DMS 273 treated with DMSO at 0.1 percent for 48 hours (cell line): ENCODE results near the gene GALNT2.

Experiments
- DNase-seq: peaks from one replicate; lab custom pipeline; 2025; lab: John Stamatoyannopoulos, UW

Gene GALNT2

DNA sequence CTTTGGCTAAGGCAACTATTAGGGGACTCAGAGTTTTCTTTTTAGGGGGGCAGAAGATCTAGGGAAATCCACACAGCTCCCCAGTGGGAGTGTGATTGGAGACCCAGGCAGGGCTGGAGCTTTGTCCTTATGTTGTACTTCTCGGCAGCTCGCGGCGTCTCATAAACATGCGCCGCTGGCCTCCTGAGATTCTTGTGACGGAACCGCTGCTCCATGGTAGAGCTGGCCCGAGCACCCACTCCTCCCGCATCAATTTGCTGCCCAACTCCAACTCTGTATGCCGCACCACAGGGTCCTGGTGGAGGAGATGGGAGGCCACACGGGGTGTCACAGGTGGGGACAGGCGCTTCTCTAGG lies 143.9 kb downstream of the GALNT2 start:
- DNase-seq: no peak

DNA sequence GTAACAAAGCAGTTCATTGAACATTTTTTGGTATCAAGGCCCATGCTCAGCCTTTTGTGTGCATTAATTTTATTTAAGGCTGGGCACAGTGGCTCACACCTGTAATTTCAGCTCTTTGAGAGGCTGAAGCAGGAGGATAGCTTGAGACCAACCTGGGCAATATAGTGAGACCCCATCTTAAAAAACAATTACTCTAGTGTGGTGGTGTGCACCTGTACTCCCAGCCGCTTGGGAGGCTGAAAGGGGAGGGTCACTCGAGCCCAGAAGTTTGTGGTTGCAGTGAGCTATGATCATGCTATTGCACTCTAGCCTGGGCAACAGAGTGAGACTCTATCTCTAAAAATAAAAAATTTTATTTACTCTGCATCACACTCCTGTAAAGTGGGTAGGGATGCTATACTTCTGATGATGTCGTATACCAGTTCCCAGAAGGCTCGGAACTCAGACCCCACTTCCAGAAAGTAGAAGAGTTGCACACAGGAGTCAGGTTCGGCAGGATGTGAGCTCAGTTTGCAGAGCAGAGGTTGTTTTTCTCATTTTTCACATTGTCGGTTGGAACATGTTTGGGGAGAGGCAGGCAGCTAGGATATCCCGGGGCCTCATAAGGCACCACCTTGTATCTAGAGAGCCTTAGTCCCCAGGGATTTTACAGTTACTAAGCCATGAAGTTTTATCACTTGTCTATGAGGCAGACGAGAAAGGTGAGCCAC lies 144.6 kb downstream of the GALNT2 start:
- no peak for DNase-seq

DNA sequence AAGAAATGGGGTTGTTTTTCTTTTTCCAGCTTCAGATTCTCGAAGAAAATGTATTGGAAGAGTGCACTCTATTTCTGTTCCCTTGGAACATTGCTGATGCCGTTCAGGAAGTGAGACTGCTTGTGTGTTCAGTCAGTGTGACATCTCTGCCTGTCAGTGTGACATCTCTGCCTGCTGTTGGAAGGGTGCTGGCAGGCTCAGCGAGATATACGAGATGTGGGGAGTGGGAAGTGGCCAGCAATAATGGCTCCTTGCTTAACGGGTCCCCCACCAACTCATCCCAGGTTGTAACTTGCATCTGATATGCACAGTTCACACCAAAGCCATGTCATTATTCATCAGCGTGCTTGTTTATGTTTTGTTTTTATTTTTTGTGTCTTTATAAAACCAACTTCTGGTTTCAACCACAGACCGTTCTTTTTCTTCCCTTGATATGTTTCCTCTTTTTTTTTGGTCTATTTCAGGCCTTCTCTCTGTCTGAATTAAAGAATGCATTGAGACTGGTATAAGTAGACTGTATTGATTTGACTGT lies 145.4 kb downstream of the GALNT2 start:
- DNase-seq: no peak

DNA sequence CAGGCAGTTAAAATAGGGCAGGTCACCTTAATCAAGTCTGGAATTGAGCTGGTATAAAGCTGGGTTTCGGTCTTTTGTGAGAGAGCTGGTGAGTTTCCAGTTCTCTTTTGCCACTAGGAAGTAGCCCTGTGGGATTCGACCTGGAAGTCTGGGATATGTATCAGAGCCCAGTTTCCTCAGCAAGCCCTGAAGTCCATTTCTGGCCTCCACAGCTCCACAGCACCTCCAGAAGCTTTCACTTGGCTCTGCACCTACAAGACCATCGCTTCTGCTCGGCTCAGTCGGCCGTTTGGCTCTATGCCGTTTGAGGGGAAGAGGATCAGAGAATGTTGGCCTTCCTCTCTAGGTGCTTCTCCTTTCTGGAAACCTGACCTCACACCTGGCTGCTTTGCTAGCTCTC lies 148.0 kb downstream of the GALNT2 start:
- no peak for DNase-seq

DNA sequence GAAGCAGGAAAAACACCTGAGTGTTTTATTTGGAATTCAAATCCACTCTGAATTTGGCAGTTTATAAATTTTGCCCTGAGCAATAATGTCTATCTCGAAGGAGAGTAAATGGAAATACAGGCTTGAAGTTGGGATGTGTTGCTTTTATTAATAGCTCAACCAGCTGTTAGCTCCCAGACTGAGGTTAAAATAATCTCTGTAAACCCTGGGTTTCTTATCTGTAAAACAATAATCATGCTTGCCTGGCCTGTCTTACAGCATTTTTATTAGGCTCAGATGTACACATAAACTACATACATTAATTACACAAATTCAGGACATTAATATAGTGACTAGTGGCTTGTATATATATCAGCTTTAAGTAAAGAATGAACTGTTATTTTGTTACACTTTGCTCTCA lies 148.5 kb downstream of the GALNT2 start:
- no peak for DNase-seq

DNA sequence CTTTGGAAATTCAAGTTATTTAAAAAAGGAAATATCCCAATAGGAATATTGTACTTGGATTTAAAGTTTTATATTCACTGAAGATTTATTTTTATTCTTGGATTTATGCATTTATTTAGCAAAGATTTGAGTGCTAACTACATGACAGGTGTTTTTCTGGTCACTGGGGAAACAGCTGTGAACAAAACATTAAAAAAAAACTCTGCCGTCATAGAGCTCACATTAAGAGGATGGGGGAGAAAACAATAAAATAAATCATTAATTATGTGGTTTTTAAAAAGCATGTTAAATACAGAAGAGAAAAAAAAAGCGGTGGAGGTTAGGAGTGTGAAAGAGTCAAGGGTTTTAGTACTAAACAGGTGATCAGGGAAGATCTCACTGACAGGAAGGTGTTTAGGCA lies 149.9 kb downstream of the GALNT2 start:
- DNase-seq: no peak

DNA sequence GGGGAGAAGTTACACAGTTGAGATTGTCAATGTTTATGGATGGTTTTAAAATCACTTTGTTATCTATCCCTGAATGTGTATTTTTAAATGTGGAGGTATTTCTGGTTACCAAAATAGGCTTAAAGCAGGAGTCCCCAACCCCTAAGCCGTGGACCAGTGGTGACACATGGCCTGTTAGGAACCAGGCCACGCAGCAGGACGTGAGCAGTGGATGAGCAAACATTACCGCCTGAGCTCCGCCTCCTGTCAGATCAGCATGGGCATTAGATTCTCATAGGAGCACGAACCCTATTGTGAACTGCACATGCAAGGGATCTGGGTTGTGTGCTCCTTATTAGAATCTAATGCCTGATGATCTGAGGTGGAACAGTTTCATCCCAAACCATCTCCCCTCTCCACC lies 151.6 kb downstream of the GALNT2 start:
- no peak for DNase-seq

DNA sequence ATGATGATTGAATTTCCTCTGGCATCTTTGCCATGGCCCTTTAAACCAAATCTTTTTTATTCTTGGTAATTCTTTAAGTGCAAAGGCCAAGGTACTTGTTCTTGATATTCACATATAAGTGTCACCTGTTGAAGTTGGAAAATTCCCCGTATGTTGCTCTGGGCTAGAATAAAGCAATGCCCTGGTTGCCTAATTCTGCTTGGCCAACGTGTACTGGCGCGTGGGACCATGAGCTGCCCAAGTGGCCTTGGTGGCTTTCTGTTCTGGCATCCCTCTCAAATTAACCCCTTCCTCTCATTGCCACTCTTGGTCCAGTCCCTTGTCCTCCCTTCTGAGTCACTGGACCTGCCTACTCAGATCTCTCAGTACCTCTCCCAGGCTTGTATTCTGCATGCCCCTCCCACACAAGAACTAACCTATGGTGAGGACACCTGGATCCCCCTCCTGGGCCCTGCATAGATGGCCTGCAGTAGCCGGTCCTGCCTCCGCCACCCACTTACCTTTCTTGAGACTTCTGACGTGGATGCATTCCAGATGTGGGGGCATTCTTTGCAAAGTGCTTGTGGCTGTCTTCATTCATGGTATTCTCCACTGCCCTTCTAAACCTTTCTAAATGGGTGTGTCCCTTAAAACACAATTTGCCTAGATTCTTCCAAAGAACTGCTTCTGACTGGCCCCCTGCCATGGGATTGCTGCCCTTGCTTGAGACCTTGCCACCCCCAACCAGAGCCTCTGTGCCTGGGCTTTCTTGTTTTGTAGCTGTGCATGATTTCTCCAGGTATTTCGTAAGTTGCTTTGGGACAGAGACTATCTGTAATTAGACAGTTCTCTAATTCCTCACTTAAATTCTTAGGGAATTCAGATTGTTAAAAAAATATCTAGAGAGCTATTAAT lies 152.4 kb downstream of the GALNT2 start:
- no peak for DNase-seq

DNA sequence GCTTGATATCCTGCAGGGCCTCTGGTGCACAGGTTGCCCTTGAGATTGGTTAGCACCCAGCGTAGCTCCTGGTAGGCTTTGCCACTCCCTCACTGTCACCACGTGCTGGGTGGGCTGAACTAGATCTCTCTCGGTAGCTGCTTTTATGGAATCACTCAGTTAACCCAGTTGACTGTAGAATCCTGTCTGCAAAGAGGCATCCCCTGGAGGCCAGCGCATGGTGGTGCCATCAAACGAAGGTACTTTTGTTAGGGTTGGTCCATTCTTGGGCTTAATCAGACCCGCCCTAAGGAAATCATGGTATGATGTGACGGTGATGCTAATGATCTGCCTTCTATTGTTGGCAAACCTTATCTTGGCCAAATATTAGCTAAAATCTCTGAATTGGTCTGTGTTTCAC lies 153.4 kb downstream of the GALNT2 start:
- no peak for DNase-seq

DNA sequence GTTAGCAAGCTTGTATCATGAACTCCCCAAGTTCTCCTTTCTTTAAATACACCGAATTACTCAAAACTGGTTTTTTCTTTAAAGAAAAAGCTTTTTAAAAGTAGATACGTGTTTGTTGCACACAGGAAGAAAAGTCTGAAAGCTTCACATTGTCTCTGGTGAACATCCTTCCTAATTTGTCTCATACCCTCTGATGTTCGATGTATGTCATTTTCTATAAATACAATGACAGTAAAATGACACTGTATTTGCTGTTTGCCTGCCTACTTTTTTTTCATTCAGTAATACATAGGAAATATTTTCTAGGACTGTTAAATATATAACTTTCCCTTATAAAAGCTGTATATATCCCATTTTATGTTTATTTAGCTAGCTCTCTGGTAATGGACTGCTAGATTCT lies 153.9 kb downstream of the GALNT2 start:
- no peak for DNase-seq

DNA sequence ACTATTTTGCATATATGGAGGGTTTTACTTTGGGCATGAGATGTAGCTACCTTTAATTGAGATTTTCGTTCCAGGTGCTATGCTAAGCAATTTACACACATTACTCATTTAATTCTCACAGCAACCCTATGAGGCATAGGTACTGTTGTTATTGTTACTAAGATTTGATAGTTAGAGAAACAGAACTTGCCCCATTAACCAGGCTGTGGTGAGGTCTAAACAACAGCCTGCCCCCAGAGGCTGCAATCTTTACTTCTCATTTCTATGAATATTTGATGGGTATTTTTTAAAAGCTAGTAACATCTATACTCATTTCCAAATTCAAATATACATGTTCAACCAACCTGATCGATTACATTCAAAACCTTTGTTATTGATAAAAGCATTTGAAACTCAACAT lies 155.6 kb downstream of the GALNT2 start:
- no peak for DNase-seq

DNA sequence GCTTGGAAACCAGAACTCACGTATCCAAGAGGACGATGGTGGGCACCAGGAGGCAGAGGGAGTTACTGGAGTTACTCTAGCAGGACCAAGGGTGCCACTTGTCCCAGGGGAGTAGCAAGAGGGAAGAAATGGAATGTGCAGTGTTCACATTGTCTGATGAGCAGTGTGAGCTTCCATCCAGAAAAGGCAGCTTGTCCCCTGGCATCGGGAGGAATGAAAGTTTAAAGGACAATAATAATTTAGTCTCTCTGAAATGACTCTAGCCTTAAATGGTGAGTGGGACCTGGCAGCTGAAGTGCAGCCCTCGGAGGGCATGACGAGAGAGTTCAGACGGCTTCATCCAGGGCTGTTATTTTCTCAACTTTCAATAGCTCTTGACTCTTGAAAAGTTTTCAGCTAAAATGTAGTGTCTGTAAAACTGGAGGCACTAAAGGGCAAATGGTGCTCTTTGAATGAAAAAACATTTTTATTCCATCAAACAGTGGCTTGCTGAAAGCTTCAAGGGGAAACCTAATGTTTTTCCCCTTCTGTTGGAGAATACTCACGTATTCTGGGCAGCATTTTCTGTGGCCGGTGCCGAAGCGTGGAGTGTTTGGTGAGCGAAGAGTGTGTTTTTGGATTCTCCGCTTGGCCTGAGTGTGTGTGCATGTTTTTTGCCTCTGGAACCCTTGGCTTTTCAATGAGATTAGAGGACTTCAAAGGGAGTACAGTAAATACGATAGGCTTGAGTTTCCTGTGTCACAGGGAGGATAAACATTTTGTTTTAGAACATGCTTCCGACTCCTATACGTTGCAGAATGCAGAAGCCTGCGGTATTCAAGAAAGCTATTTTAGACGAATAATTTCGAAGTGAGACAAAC lies 157.3 kb downstream of the GALNT2 start:
- DNase-seq: no peak

DNA sequence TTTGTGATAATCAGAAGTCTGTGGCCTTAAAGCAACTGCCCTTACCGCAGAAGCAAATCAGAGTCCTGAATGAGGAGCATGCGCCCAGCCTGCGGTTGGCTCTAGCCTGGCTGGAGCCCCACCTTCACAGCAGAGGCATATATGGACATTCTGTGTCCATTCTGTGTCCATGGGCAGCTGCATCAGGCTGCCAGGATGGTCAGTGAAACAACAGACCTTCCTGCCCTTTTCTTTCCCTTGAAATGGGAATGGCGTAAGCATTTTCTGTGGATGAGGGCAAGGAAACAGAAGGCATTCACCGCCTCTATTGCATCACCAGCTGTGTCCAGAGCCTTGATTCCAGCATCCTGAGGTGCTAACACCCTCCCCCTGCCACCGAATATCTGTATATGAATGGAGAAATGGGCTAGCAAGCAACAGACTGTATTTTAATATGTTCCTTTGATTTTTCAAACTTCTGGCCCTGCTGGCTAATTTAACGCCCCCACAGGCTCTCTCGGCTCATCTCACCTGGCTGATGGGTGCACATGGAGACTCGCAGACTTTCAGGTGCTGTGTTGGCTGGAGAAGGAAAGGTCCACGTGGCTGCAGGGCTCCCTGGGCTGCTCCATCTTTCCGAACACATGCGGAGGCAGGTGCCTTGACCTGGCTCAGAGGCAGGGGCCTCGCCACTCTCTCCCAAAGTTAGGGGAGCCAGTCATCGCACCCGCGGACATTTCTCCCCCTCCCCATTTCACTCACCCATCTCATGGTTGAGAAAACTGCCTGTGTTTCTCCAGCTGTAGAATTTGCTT lies 159.2 kb downstream of the GALNT2 start:
- DNase-seq: no peak

DNA sequence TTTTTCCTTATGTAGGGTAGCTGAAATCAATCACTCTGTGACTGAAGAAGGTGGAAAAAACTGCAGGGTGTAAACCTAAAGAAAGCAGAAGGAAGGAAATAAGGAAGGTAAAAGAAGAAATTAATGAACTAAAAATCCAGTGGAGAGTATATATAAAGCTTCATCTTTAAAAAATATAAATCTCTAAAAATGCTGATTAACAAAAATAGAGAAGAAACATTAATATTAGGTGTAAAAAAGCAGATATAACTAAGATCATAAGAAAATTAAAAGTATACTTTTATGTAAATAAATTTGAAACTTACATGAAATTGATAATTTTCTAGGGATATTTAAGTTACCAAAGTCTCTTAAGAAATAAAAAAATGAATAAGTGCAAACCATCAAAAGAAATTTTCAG lies 159.8 kb downstream of the GALNT2 start:
- no peak for DNase-seq

DNA sequence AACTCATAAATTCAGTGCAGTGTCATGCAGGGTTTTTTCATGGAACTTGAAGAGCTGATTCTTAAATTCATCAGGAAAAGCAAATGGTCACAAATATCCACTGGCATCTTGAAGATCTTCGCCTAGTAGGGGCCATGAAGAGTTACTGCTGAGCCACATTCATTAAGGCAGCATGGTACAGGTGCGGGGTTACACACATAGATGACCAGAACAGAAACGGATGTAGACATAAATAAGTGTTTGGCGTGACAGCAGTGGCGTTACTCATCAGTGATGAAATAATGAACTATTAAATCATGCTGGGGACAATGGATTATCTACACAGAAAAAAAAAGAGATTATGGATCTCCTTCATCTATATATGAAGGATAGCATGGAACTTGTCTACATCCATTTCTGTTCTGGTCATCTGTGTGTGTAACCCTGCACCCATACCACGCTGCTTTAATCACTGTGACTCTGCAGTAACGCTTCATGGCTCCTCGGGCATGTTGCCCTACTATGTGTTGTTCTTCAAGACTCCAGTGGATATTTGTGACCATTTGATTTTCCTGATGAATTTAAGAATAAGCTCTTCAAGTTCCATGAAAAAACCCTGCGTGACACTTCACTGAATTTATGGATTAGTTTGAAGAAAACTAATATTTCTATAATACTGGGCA lies 161.3 kb downstream of the GALNT2 start:
- no peak for DNase-seq

DNA sequence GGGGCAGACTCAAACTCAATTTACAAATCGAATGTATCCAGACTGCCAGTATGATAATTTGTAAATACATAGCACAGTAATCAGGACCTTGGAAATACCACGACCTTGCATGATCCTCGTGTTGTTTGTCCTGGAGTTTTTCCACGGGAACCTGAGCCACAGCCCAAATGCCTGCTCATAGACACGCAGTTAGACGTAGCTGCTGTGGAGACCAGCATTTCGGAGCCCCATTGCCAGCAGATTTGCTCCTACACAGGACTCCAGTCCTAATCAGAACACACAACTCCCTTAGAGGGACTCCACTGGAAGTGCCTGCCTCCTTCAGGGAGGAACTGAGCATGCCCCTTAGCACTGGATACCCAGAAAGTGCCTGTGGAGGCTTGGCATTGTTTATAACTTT lies 163.2 kb downstream of the GALNT2 start:
- DNase-seq: no peak

DNA sequence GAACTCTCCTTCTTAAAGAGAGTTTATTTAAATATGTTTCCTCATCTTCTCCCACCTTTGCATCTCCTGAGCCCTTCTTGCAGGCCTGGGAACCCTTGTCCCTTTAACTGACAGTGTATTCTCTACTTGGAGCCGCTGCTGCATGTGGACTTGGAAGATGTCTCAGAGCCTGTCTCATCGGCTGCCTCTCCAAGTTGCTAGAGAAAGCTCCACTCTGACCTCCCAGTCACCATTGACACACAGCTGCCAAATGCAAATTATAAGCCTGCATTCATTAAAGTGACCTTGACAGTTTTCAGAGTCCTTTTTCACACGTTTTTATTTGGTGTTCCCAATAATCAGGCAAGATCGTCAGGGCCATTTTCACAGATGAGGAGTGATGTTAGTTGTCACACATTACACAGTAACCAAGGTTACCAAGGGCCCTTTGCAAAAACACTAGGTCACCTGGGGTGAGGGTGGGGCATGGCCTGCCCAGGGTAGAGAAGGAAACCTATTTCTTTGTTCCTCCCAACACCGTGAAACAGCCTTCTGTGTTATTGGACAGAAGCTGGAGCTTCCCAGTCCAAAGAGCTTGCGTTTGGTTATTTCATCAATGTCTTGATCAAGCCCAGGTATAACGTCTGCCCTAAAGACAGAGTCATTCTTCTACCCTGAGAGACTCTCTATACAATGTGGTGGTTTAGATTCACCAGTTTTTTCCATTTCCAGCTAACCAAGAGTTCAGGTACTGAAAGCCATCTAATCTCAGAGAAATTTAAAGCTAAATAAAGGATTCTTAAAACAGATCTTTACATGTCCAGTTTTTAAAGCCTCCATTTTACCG lies 164.1 kb downstream of the GALNT2 start:
- no peak for DNase-seq

DNA sequence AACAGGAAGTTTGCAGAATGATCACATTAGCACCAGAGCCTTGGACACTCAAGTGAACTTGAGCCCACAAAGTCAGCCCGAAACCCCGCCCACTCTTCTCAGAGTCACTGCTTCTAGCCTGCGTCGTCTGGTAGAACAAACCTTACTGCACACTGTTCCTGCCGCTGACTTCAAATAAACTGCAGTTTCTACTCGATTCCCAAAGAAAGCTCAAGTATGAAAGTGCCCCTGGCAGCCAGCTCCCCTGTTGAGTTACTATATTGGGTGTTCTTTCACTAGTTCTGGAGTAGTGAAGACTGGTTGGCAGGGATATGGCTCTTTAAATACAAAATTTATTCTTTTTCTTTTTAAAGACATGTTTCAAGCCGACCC lies 164.7 kb downstream of the GALNT2 start:
- no peak for DNase-seq

DNA sequence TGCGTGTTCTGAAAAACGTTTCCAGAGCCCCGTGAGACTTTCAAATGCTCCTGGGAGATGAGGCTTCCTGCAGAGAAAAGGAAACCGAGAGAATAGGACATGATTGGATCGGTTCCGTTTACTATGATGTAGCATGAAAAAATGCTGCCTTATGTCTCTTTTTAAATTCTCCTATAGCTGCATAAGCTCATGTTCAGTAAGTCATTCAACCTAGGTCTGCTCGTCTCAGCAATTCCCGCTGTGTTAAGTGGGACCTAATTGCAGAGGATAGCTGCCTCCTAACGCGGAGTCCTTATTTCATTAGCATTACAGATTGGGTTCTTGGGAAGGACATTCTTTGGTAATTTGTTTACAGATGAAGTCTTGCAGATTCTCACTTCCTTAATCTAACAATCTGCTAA lies 165.3 kb downstream of the GALNT2 start:
- DNase-seq: no peak

DNA sequence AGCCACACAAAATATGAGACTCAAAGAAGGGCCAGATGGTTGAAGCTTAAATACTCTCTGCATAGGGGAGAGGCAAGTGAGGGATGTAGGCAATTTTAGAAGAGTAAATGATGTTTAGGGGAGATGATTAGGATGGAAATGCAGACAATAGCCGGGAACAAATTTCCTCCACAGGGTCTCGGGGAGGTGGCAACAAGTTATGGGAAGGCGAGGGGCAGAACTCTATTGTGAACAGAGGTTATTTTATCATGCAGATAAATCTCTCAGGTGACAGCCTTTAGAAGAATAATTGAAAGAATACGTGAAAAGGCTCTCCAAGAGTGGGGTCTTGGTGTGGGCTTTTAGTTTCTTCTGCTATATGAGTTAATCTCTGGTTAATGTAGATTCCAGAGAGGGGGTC lies 166.7 kb downstream of the GALNT2 start:
- no peak for DNase-seq
